OCI-M2 (cell line): ENCODE measurements around the gene ISOC2.

Source experiments
- DNase-seq: peaks from one replicate; lab custom pipeline; 2025; ENCODE audit not compliant: unreplicated experiment; lab: John Stamatoyannopoulos, UW

The ISOC2 gene

GRCh38 chr19:55490478-55491432 is 29.3 kb upstream of the ISOC2 start:
- DNase-seq: no peak

- no peak for DNase-seq
Measured at GRCh38 chr19:55489711-55490477, 28.5 kb upstream of the ISOC2 start.

GRCh38 chr19:55488986-55489710 is 27.7 kb upstream of the ISOC2 start:
- no peak for DNase-seq

GRCh38 chr19:55487924-55488687 is 26.7 kb upstream of the ISOC2 start, which contains the start of gene SSC5D:
SSC5D (plus strand) TSS chr19:55488436; CDS start chr19:55488590, 154 bp downstream.
- DNase-seq: no peak

GRCh38 chr19:55486971-55487923 is 25.8 kb upstream of the ISOC2 start:
- no peak for DNase-seq

GRCh38 chr19:55486043-55486970 is 24.9 kb upstream of the ISOC2 start:
- DNase-seq: no peak

GRCh38 chr19:55485439-55486011 is 24.1 kb upstream of the ISOC2 start:
- DNase-seq: no peak

GRCh38 chr19:55484593-55485438 is 23.4 kb upstream of the ISOC2 start, which contains the start of gene NAT14:
NAT14 (plus strand) TSS chr19:55485188; CDS start chr19:55485709, 521 bp downstream.
- DNase-seq: peak; percentile 13

- no peak for DNase-seq
Measured at GRCh38 chr19:55483706-55484592, 22.5 kb upstream of the ISOC2 start.

GRCh38 chr19:55482967-55483705 is 21.7 kb upstream of the ISOC2 start:
- DNase-seq: no peak

GRCh38 chr19:55482156-55482961 is 20.9 kb upstream of the ISOC2 start:
- no peak for DNase-seq

- no peak for DNase-seq
Measured at GRCh38 chr19:55481794-55482155, 20.3 kb upstream of the ISOC2 start.

- no peak for DNase-seq
Measured at GRCh38 chr19:55481148-55481793, 19.8 kb upstream of the ISOC2 start.
